GM19035 (cell line): ENCODE measurements around the gene DNM1L.
"Not testable (repeated sequence)": the region's sequence is repeated elsewhere in the genome, so short reads cannot be mapped to it uniquely, and the experiment has no call there.

Source experiments
- ATAC-seq: cut with Tn5 transposase; IDR thresholded peaks from one replicate; pipeline ENCODE4 v1.9.1; 2021; ENCODE audit not compliant: unreplicated experiment

Gene DNM1L

GRCh38 chr12:32695787-32696186, 16.7 kb downstream of the DNM1L start:
- ATAC-seq, result no peak

DNA sequence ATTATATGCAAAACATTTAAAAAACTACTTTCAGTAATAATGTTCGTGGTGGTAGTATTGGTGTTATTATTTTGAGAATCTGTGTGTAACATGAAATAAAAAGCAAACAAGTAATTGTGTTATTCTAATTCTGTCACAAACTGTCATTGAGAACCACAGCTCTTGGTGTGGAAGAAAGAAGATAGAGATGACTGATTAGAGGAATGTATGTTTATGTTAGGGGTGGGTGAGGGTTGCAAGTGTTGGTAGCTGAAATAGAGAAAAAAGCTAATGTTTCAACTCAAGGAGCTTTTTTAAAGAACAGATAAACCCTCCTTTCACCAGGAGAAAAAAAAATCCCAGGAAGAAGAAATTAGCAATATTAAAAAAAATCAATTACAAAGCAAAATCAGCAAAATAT, 18.3 kb downstream of the DNM1L start:
- no peak for ATAC-seq

- ATAC-seq, result no peak
These were observed 19.2 kb downstream of the DNM1L start for GRCh38 chr12:32698285-32698684.

GRCh38 chr12:32699437-32699836, 20.3 kb downstream of the DNM1L start:
- ATAC-seq, result not testable (repeated sequence)

- ATAC-seq, result no peak
These were observed 23.4 kb downstream of the DNM1L start for GRCh38 chr12:32702473-32702872.

DNA sequence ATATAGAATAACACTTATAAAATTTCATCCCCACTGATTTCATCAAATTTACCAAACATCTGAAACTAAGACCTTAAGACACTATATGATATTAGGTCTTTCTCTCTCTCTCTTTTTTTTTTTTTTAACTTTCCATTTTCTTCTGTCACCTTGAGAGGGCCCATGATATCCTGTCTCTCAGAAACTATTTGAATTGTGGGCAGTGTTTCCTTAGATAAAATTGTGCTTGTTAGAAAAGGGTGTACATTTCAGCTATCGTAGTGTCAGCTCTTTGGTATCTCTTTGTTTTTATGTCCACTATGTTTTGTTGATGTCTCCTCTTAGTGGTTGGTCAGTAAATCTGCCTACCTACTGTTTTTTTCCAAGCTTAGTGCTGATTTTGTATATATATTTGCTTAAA, 23.8 kb downstream of the DNM1L start:
- ATAC-seq, result no peak

DNA sequence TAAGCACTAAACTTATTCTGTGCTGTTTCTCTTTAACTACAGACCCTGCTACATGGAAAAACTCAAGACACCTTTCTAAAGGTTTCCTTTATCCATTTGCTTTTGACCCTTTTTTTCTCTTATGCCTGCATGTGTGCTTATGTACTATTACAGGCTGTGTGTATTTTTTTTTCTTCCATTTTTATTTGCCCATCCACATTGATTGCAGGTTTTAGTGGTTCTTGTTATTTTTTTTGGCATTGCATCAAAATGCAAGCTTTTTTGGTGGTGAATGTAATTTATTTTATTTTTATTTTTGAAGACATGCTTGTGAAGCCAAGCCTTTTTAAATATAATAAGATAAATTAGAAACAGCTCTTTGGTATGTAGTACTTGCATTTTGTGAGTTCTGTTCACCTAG, 26.7 kb downstream of the DNM1L start:
- no peak for ATAC-seq

DNA sequence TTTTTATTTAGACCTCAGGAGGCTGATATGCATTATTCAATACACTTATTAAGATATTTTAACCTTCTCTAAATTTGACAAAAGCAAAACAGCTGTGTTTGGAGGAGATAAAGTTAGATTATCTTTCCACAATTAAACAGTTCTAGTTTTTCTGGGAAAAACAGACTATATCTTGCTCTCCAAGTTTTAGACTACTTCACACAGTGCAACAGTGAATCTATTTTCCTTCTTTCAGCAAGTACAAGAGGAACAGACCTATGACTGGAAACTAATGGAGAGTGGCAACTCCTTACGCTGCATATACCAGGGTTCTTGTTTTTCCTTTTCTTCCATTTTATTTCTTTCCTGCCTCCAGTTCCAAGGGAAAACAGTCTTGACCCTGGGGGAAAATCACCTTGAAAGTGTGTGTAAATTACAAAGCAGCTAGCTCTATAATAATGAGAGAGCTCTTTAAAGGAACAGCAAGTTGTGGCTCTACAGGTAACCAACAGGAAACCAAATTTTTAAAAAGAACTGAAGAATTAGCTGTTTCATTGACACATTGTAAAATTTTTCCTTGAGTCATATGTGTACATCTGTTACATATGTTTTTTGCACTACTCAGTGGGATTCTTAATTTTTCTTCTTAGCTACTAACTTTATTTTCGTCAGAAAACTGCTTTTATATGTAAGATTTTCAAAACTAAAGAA, 27.4 kb downstream of the DNM1L start:
- no peak for ATAC-seq

GRCh38 chr12:32708926-32709325, 29.8 kb downstream of the DNM1L start:
- ATAC-seq, result no peak

- no peak for ATAC-seq
These were observed 35.7 kb downstream of the DNM1L start for GRCh38 chr12:32714772-32715171.

GRCh38 chr12:32718926-32719325, 39.8 kb downstream of the DNM1L start:
- ATAC-seq, result no peak

GRCh38 chr12:32725308-32725707, 46.2 kb downstream of the DNM1L start:
- not testable (repeated sequence) for ATAC-seq

DNA sequence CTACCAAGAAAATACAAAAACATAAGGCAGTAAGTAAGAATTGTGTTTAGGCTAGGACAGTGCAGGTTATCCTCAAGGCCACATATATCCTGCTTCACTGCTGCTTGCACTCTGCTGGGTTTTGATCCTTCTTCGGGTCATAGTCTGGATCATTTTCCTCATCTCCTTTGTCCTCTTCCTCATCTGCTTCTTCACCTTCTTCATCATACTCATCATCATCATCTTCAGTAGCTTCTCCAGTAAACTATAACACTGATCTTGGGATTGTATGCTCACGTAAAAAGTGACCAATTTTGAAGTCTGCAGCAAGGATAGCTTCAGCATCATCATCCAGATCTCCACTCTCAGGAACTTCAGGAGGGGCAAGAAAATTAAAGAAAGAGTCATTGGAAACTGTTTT, 47.2 kb downstream of the DNM1L start:
- ATAC-seq, result no peak

DNA sequence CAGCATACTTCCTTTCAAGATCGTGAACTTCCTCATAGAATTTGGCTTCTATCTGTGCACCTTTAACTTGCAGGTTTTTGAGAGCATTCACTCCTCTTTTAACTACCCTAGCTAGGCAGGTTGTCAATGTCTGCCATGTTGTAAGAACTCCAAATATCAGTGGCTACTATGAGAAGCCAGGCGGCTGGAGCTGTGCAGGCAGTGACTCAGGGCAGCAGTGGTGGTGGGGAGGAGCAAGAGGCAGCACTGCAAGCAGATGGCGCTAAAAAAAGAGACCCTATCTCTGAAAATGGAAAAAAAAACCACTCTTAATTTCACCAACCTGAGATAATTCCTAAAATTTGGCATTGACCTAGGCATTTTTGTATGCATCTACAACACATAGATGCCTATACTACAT, 48.1 kb downstream of the DNM1L start:
- no peak for ATAC-seq

DNA sequence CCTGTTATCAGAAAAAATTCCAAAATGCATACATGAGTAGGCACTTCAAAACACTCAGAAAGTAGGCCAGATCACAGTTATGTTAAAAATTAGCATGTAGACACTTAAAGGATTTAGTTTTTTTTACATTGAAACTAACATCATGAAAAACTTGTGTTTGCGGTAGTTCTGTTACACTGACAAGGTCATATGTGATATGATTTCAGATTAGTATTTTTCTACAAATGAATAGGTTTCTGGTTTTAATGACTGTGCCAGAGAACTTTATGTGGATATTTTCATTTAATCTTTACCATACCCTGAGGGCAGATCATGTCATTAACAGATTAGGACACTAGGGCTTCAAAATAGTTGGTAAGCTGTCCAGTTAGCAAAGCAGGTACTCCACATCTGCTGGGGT, 55.9 kb downstream of the DNM1L start:
- ATAC-seq, result no peak

DNA sequence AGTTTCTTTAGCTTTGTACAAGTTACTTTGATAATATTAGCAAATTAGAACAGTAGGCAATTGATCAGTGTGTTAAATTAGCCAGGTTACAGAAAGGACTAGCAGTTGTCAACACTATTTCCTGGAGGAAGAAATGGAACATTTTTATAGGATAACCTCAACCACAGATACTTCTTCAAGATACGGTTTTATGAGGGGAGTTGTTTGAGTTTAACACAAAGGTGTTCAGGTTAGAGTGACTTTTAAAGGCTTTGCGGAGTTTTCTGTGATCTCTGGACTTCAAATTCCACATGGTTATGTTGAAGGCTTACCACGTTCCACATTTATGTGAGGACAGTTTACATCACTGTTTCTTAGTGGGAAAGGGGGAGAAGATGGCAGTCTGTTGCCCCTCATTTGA, 57.3 kb downstream of the DNM1L start:
- no peak for ATAC-seq

DNA sequence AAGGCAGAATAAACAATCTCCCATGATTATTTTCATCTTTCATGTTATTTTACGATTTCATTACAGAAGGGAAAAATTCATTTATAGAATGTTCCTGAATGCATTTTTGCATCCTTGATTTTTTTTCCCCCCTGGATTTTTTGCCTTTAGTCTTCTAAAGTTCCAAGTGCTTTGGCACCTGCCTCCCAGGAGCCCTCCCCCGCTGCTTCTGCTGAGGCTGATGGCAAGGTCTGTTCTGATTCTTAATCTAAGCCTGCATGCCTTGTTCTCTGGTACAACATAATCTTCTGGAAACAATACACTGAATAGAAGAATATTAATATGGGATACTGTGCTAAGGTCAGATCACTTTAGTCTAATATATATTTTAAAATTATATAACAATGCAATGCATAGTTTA, 58.6 kb downstream of the DNM1L start:
- no peak for ATAC-seq

DNA sequence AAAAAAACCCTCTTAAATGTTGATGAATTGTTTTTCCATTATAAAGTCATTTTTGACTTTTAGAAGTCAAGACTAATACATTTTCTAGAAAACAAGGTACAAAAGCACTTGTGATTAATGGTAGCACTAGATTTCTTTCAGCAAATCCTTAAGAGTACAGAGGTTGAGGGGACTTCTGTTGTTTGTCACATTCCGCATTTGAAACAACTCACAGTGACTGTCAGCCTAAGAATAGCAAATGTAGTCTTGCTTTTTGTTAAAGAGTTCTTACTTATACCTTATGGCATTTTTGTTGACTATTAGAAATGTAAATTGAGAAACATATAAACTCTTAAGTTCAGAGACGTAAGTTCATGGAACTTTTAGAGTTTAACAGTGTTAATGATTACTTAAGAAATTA, 60.2 kb downstream of the DNM1L start:
- no peak for ATAC-seq

- ATAC-seq, result no peak
These were observed 63.0 kb downstream of the DNM1L start for GRCh38 chr12:32742133-32742532.

DNA sequence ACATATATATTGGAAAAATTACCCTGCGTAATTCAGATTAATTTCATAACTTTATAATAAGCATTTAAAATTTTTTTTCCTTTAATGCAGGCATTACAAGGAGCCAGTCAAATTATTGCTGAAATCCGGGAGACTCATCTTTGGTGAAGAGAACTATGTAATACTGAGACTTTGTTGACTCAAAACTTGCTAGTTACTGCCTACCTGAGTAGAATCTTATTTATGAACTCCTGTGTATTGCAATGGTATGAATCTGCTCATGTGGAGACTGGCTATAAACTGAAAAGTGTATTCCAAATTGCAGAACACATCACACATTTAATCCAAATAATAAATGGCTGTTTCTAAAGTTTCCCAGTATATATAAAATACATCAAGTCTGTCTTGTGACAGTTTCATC, 64.2 kb downstream of the DNM1L start:
- ATAC-seq, result no peak

GRCh38 chr12:32753605-32754004, 74.5 kb downstream of the DNM1L start:
- ATAC-seq, result no peak

GRCh38 chr12:32754111-32754510, 75.0 kb downstream of the DNM1L start:
- no peak for ATAC-seq

- peak; percentile 61 for ATAC-seq
These were observed 76.1 kb downstream of the DNM1L start for GRCh38 chr12:32755051-32755653.
